Esophagus squamous epithelium (tissue), 5 donors: ENCODE data around the gene PRSS56. TPM values are rescaled to one million over a fixed set of nuclear protein-coding genes. Genes with fewer than 3 reads are reported as not detected.

Source experiments
- DNase-seq: peaks from one replicate; lab custom pipeline; 2025; lab: John Stamatoyannopoulos, UW
- H3K27ac ChIP-seq, 4 donors: fragments of 200-600 bp; sonication (generic); one replicate each; pipeline ENCODE4 v1.5.1; 2016 to 2019; ENCODE audit warnings: mild to moderate bottlenecking in 1 of 4
- H3K27me3 ChIP-seq, 4 donors: fragments of 200-600 bp; sonication (generic); 1 replicate in 3 of 4; 2 replicates in 1 of 4; pipeline versions ENCODE4 v1.5.1 to v1.6.0; 2017 to 2021; ENCODE audit warnings: antibody characterized with exemption in 1 of 4
- H3K36me3 ChIP-seq, 3 donors: fragments of 200-600 bp; sonication (generic); one replicate each; pipeline ENCODE4 v1.5.1; 2016 to 2019
- H3K4me1 ChIP-seq, 3 donors: fragments of 200-600 bp; sonication (generic); one replicate each; pipeline ENCODE4 v1.5.1; 2017 to 2019
- H3K4me3 ChIP-seq, 4 donors: fragments of 200-600 bp; sonication (generic); 1 replicate in 3 of 4; 2 replicates in 1 of 4; pipeline ENCODE4 v1.5.1; 2016 to 2019; ENCODE audit warnings: mild to moderate bottlenecking in 2 of 4, moderate library complexity in 1 of 4
- H3K9me3 ChIP-seq, 3 donors: fragments of 200-600 bp; sonication (generic); one replicate each; pipeline ENCODE4 v1.5.1; 2016 to 2019
- POLR2A ChIP-seq, 4 donors: fragments of 450-650 bp; IDR thresholded peaks; one replicate each; pipeline ENCODE4 v1.6.1; 2017; ENCODE audit warnings: antibody characterized with exemption in 4 of 4, mild to moderate bottlenecking in 4 of 4, moderate library complexity in 3 of 4
- WGBS, 2 donors: methylation state at CpG; one replicate each; pipeline ENCODE4 v1.1.5; 2018; 5-methylcytosine and 5-hydroxymethylcytosine counted together
- intact Hi-C: fragments of 100-400 bp; cut with DNase I; formaldehyde crosslinking; loops from one replicate; pipeline ENCODE4 v1.15.0; 2022
- total RNA-seq, 4 donors: library from RNA; depleted of rRNA; stranded (reverse); fragments of >200 nt; gene quantifications; one replicate each; pipeline ENCODE4 v1.1.0, GENCODE V29; 2016
- TF ChIP-seq, protein P1 (sequence below), 6 experiments: fragments of 450-650 bp in 4 of 6; fragments of 200-600 bp in 2 of 6; sonication (generic) in 2 of 6; IDR thresholded peaks; one replicate each; pipeline ENCODE4 v1.5.1; 2016 to 2019; ENCODE audit warnings: antibody characterized with exemption in 6 of 6, mild to moderate bottlenecking in 4 of 6, moderate library complexity in 4 of 6
- donor health status: DM: yes; HTN: yes; CAD: no.

The PRSS56 gene
- total RNA-seq, 4 donors from 2014 or later, result not detected

GRCh38 chr2:232490221-232491138, 29.7 kb upstream of the PRSS56 start:
- no peak overlapping the region for H3K27ac ChIP-seq
- H3K27me3 ChIP-seq, result peaks cover 0 to 58% (median 10%) of the 10 kb centered on the region in 4 donors
- no peaks in the 10 kb centered on the region for H3K36me3 ChIP-seq
- TF ChIP-seq, protein P1, sequence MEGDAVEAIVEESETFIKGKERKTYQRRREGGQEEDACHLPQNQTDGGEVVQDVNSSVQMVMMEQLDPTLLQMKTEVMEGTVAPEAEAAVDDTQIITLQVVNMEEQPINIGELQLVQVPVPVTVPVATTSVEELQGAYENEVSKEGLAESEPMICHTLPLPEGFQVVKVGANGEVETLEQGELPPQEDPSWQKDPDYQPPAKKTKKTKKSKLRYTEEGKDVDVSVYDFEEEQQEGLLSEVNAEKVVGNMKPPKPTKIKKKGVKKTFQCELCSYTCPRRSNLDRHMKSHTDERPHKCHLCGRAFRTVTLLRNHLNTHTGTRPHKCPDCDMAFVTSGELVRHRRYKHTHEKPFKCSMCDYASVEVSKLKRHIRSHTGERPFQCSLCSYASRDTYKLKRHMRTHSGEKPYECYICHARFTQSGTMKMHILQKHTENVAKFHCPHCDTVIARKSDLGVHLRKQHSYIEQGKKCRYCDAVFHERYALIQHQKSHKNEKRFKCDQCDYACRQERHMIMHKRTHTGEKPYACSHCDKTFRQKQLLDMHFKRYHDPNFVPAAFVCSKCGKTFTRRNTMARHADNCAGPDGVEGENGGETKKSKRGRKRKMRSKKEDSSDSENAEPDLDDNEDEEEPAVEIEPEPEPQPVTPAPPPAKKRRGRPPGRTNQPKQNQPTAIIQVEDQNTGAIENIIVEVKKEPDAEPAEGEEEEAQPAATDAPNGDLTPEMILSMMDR (IDR thresholded peaks at IDR 0.05), result no peak
- TF ChIP-seq POLR2A (IDR thresholded peaks at IDR 0.05), result no peak
- peaks cover 8 to 27% (median 24%) of the 10 kb centered on the region in 3 donors for H3K4me1 ChIP-seq
- intact Hi-C loops, result no loop called here
- no peak overlapping the region for H3K4me3 ChIP-seq
- WGBS, 2 donors, result 86% methylated on average over 4 of the region's 30 CpGs; no CpG with 5 or more reads in 1 of the 2 donors
- H3K9me3 ChIP-seq, result no peaks in the 10 kb centered on the region
- DNase-seq, result no peak

GRCh38 chr2:232491139-232491780, 28.9 kb upstream of the PRSS56 start:
- H3K9me3 ChIP-seq, result no peaks in the 10 kb centered on the region
- H3K4me1 ChIP-seq, result peaks cover 5 to 20% (median 16%) of the 10 kb centered on the region in 3 donors
- H3K36me3 ChIP-seq, result no peaks in the 10 kb centered on the region
- no peak for DNase-seq
- intact Hi-C loops, result no loop called here
- no peak for TF ChIP-seq POLR2A (IDR thresholded peaks at IDR 0.05)
- TF ChIP-seq, protein P1 (IDR thresholded peaks at IDR 0.05), result no peak
- no peak overlapping the region for H3K4me3 ChIP-seq
- 86 to 88% methylated on average over 9 to 10 of the region's 12 CpGs for WGBS, 2 donors
- peaks cover 0 to 51% (median 7%) of the 10 kb centered on the region in 4 donors for H3K27me3 ChIP-seq
- H3K27ac ChIP-seq, result no peak overlapping the region

GRCh38 chr2:232492236-232492848, 27.8 kb upstream of the PRSS56 start:
- Histone ChIP-seq H3K4me3 (no peak overlapping the region), H3K36me3 (no peaks in the 10 kb centered on the region), H3K9me3 (no peaks in the 10 kb centered on the region), H3K4me1 (peaks cover 0 to 9% (median 5%) of the 10 kb centered on the region in 3 donors), H3K27me3 (peaks cover 0 to 46% (median 2%) of the 10 kb centered on the region in 4 donors), H3K27ac (no peak overlapping the region)
- intact Hi-C loops, result no loop called here
- no peak for DNase-seq
- 43 to 49% methylated on average over 8 of the region's 8 CpGs for WGBS, 2 donors
- TF ChIP-seq, protein P1 (IDR thresholded peaks at IDR 0.05), result no peak
- TF ChIP-seq POLR2A (IDR thresholded peaks at IDR 0.05), result no peak

GRCh38 chr2:232492963-232493700, 27.1 kb upstream of the PRSS56 start:
- H3K36me3 ChIP-seq, result no peaks in the 10 kb centered on the region
- WGBS, 2 donors, result 90 to 100% methylated on average over 1 to 12 of the region's 24 CpGs
- H3K4me1 ChIP-seq, result peaks cover 0 to under 1% (median 0%) of the 10 kb centered on the region in 3 donors
- H3K27ac ChIP-seq, result no peak overlapping the region
- H3K9me3 ChIP-seq, result no peaks in the 10 kb centered on the region
- intact Hi-C loops, result no loop called here
- H3K27me3 ChIP-seq, result peaks cover 0 to 46% (median under 1%) of the 10 kb centered on the region in 4 donors
- DNase-seq, result no peak
- TF ChIP-seq POLR2A (IDR thresholded peaks at IDR 0.05), result no peak
- TF ChIP-seq, protein P1 (IDR thresholded peaks at IDR 0.05), result no peak
- no peak overlapping the region for H3K4me3 ChIP-seq
